Activated CD4-positive, alpha-beta T cell treated with anti-CD3 and anti-CD28 coated beads, Interleukin-2, amount 10 ng/mL, durations not matched to agents 24 days and 14 days (primary cell): ENCODE measurements around the gene ZDHHC7. TPM values are rescaled to one million over a fixed set of nuclear protein-coding genes. Genes with fewer than 3 reads are reported as not detected.

Source experiments
- DNase-seq: peaks from one replicate; pipeline ENCODE4 v3.0.0; 2022
- H3K27ac Mint-ChIP-seq: one replicate; pipeline ENCODE4 v1.8.0; 2022; ENCODE audit warnings: mild to moderate bottlenecking, mixed read lengths
- H3K27me3 Mint-ChIP-seq: one replicate; pipeline ENCODE4 v1.8.0; 2022; ENCODE audit warnings: mixed read lengths
- H3K36me3 Mint-ChIP-seq: one replicate; pipeline ENCODE4 v1.8.0; 2022; ENCODE audit warnings: low read depth, mild to moderate bottlenecking, mixed read lengths
- H3K4me1 Mint-ChIP-seq: one replicate; pipeline ENCODE4 v1.8.0; 2021; ENCODE audit warnings: mixed read lengths
- H3K4me3 Mint-ChIP-seq: one replicate; pipeline ENCODE4 v1.8.0; 2022; ENCODE audit warnings: mild to moderate bottlenecking, moderate library complexity, mixed read lengths
- H3K9me3 Mint-ChIP-seq: one replicate; pipeline ENCODE4 v1.8.0; 2021; ENCODE audit warnings: mixed read lengths
- intact Hi-C: fragments of 100-400 bp; cut with micrococcal nuclease; formaldehyde crosslinking; loops from one replicate; pipeline ENCODE4 v1.15.1; 2023
- total RNA-seq: library from RNA; stranded (reverse); gene quantifications from 2 replicates; pipeline ENCODE4 v1.2.3, GENCODE V29; 2022

The ZDHHC7 gene
- total RNA-seq, 1 donor from 2014 or later = 30.8 TPM

- intact Hi-C loops = loop anchor here (5.0 kb wide), 2 partner anchors 479 to 586 kb away; partner anchors contain the start of gene GSE1
- Mint-ChIP-seq H3K36me3 (no peaks in the 10 kb centered on the region), H3K4me1 (peaks cover 32% of the 10 kb centered on the region), H3K9me3 (no peaks in the 10 kb centered on the region), H3K27me3 (peaks cover 3% of the 10 kb centered on the region), H3K4me3 (peak overlapping the region; percentile 89), H3K27ac (no peak overlapping the region)
- DNase-seq = no peak
Measured at GRCh38 chr16:85025781-85026653, 14.7 kb upstream of the ZDHHC7 start.

GRCh38 chr16:85019659-85020245 lies 8.4 kb upstream of the ZDHHC7 start:
- H3K9me3 Mint-ChIP-seq = no peaks in the 10 kb centered on the region
- H3K4me3 Mint-ChIP-seq = no peak overlapping the region
- DNase-seq = no peak
- no peaks in the 10 kb centered on the region for H3K36me3 Mint-ChIP-seq
- intact Hi-C loops = loop anchor here (5.0 kb wide), 1 partner anchor 837 kb away; no protein-coding TSS in a partner anchor
- H3K4me1 Mint-ChIP-seq = peaks cover 10% of the 10 kb centered on the region
- H3K27ac Mint-ChIP-seq = no peak overlapping the region
- H3K27me3 Mint-ChIP-seq = peaks cover 20% of the 10 kb centered on the region

- no peak overlapping the region for H3K27ac Mint-ChIP-seq
- H3K9me3 Mint-ChIP-seq = no peaks in the 10 kb centered on the region
- peaks cover 10% of the 10 kb centered on the region for H3K4me1 Mint-ChIP-seq
- H3K27me3 Mint-ChIP-seq = peaks cover 23% of the 10 kb centered on the region
- no peak overlapping the region for H3K4me3 Mint-ChIP-seq
- H3K36me3 Mint-ChIP-seq = no peaks in the 10 kb centered on the region
- DNase-seq = no peak
- intact Hi-C loops = no loop called here
Measured at GRCh38 chr16:85018529-85019236, 7.3 kb upstream of the ZDHHC7 start.

- no peaks in the 10 kb centered on the region for H3K9me3 Mint-ChIP-seq
- H3K36me3 Mint-ChIP-seq = no peaks in the 10 kb centered on the region
- peaks cover 10% of the 10 kb centered on the region for H3K4me1 Mint-ChIP-seq
- H3K27ac Mint-ChIP-seq = no peak overlapping the region
- intact Hi-C loops = no loop called here
- no peak overlapping the region for H3K4me3 Mint-ChIP-seq
- DNase-seq = no peak
- H3K27me3 Mint-ChIP-seq = peaks cover 23% of the 10 kb centered on the region
Measured at GRCh38 chr16:85017633-85018032, 6.3 kb upstream of the ZDHHC7 start.

- Mint-ChIP-seq H3K9me3 (no peaks in the 10 kb centered on the region), H3K4me1 (peaks cover 10% of the 10 kb centered on the region), H3K4me3 (no peak overlapping the region), H3K27ac (no peak overlapping the region), H3K27me3 (peaks cover 23% of the 10 kb centered on the region), H3K36me3 (no peaks in the 10 kb centered on the region)
- no peak for DNase-seq
- intact Hi-C loops = no loop called here
Measured at GRCh38 chr16:85017151-85017550, 5.8 kb upstream of the ZDHHC7 start.

GRCh38 chr16:85015481-85016187 lies 4.3 kb upstream of the ZDHHC7 start:
- Mint-ChIP-seq H3K27me3 (peaks cover 21% of the 10 kb centered on the region), H3K9me3 (no peaks in the 10 kb centered on the region), H3K4me3 (no peak overlapping the region), H3K4me1 (peaks cover 16% of the 10 kb centered on the region), H3K27ac (no peak overlapping the region), H3K36me3 (peaks cover 2% of the 10 kb centered on the region)
- intact Hi-C loops = no loop called here
- no peak for DNase-seq

GRCh38 chr16:85014311-85014710 lies 3.0 kb upstream of the ZDHHC7 start:
- peaks cover 4% of the 10 kb centered on the region for H3K36me3 Mint-ChIP-seq
- no peak overlapping the region for H3K4me3 Mint-ChIP-seq
- peaks cover 14% of the 10 kb centered on the region for H3K27me3 Mint-ChIP-seq
- peaks cover 25% of the 10 kb centered on the region for H3K4me1 Mint-ChIP-seq
- no peaks in the 10 kb centered on the region for H3K9me3 Mint-ChIP-seq
- H3K27ac Mint-ChIP-seq = no peak overlapping the region
- intact Hi-C loops = no loop called here
- no peak for DNase-seq

GRCh38 chr16:85011846-85012284 lies 530 bp upstream of the ZDHHC7 start:
- Mint-ChIP-seq H3K36me3 (peaks cover 6% of the 10 kb centered on the region), H3K4me3 (peak overlapping the region; percentile 98), H3K27ac (peak overlapping the region; percentile 99), H3K9me3 (no peaks in the 10 kb centered on the region), H3K27me3 (peaks cover 4% of the 10 kb centered on the region), H3K4me1 (peaks cover 26% of the 10 kb centered on the region)
- DNase-seq = no peak
- intact Hi-C loops = loop anchor here (1.0 kb wide), 3 partner anchors 15 to 74 kb away; partner anchors contain the start of gene KIAA0513

GRCh38 chr16:85010446-85010930 lies 847 bp downstream of the ZDHHC7 start:
- Mint-ChIP-seq H3K27ac (peak overlapping the region; percentile 95), H3K27me3 (peaks cover 4% of the 10 kb centered on the region), H3K4me3 (peak overlapping the region; percentile 94), H3K9me3 (no peaks in the 10 kb centered on the region), H3K36me3 (peaks cover 12% of the 10 kb centered on the region), H3K4me1 (peaks cover 28% of the 10 kb centered on the region)
- DNase-seq = no peak
- intact Hi-C loops = no loop called here

- no peak overlapping the region for H3K27ac Mint-ChIP-seq
- no peak for DNase-seq
- peaks cover 15% of the 10 kb centered on the region for H3K36me3 Mint-ChIP-seq
- H3K9me3 Mint-ChIP-seq = no peaks in the 10 kb centered on the region
- H3K27me3 Mint-ChIP-seq = no peaks in the 10 kb centered on the region
- H3K4me3 Mint-ChIP-seq = no peak overlapping the region
- intact Hi-C loops = no loop called here
- H3K4me1 Mint-ChIP-seq = peaks cover 42% of the 10 kb centered on the region
Measured at GRCh38 chr16:85008271-85008670, 3.1 kb downstream of the ZDHHC7 start.

GRCh38 chr16:85007496-85008214 lies 3.7 kb downstream of the ZDHHC7 start:
- Mint-ChIP-seq H3K4me3 (no peak overlapping the region), H3K4me1 (peaks cover 45% of the 10 kb centered on the region), H3K27me3 (no peaks in the 10 kb centered on the region), H3K9me3 (no peaks in the 10 kb centered on the region), H3K36me3 (peaks cover 15% of the 10 kb centered on the region), H3K27ac (no peak overlapping the region)
- DNase-seq = no peak
- intact Hi-C loops = no loop called here

- intact Hi-C loops = no loop called here
- Mint-ChIP-seq H3K36me3 (peaks cover 14% of the 10 kb centered on the region), H3K27ac (no peak overlapping the region), H3K4me1 (peaks cover 50% of the 10 kb centered on the region), H3K4me3 (no peak overlapping the region), H3K27me3 (no peaks in the 10 kb centered on the region), H3K9me3 (no peaks in the 10 kb centered on the region)
- no peak for DNase-seq
Measured at GRCh38 chr16:85006639-85007038, 4.7 kb downstream of the ZDHHC7 start.
